Measurements from ENCODE around the gene DBN1.
"Not testable (repeated sequence)": the region's sequence is repeated elsewhere in the genome, so short reads cannot be mapped to it uniquely, and the experiment has no call there.

The DBN1 gene

DNA sequence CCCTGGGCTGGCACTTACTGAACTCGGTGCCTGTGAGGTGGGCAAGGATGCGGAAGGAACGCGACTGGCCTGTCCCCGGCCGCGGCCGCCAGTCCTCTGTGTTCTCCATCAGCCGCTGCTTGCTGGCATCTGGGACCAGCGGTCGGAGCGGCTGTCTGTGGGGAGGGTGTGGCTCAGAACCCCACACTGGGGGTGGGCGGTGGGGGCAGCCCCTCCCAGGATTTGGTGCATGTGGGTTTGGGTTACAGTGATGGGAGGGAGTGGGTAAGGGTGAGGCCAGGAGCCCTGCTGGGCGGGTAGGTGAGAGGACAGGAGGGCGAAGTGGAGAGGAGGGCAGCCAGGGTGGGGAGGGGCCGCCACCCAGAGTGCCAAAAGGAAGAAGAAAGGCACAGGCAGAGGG is 17.6 kb upstream of the DBN1 start:
- DNase-seq (ENCODE audit: low read depth) = no peak

DNA sequence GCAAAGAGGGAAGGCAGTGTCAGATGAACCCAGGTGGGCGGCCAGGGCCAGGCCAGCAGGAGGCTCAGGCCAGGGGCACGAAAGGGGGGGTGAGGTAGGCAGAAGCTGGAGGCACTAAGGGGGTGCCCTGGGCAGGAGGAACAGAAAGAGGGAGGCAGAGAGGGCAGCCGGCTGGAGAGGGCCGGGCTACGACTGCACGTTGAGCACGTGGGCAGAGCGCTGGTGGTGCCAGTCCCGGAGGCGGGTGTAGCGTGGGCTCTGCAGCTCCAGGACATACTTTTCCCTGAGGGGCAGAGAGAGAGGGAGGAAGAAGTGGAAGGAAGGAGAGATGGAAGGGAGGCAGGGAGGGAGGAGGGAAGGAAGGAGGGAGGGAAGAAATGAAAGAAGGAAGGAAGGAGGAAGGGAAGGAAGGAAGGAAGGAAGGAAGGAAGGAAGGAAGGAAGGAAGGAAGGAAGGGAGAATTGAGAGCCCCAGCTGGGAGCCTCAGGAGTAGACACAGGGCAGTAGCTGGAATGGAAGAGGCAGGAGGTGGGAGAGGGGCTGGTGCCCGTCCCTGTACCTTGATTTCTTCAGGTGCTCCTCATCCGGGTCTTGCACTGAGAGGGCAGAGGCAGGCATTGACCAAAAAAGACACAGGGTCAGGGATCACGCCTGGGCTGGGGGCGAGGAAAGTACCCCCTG is 17.0 kb upstream of the DBN1 start:
- DNase-seq (ENCODE audit: low read depth) = no peak

DNA sequence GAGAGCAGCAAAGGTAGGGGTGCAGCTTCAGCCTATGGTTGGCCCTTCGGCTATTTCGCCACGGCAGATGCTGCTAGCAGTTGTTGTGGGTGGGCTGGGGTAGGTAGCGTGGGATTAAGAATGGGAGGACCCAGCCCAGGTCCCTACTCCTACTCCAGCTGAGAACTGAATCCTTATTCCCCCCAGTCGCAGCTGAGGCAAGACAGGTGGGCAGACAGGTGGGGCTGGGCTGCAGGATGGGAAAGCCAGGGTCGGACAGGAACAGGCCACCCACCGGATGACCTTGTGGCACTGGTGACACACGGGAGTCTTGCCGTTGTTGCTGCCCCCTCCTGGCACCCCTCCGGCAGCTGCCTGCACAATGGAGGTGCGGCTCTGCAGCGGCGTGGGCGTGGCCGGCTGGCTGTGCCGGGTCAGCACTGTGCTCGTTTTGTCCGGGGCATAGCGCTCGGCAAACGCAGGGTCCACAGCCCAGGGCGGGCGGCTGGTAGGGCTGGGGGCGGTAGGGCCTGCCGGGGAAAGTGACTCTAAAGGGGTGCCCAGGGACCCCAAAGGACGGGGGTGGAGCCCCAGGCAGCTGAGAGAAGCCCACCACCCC is 15.8 kb upstream of the DBN1 start:
- no peak for DNase-seq (ENCODE audit: low read depth)

DNA sequence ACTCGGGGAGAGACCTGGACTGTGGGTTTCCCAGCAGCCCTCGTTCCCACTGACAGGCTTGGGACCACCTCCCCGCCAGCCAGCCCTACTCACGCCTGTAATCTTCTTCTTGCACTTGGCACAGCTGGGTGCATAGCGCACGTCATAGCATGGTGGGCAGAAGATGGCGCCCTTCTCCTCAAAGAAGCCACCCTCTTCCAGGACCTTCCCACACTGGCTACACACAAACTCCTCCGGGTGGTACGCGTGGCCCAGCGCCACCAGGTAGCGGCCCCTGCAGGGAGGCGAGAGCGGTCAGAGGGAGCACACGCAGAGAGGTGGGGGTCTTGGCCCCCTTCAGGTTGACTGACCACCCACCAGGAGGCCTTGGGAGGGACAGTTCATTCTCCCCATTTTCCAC is 14.5 kb upstream of the DBN1 start:
- no peak for DNase-seq (ENCODE audit: low read depth)

DNA sequence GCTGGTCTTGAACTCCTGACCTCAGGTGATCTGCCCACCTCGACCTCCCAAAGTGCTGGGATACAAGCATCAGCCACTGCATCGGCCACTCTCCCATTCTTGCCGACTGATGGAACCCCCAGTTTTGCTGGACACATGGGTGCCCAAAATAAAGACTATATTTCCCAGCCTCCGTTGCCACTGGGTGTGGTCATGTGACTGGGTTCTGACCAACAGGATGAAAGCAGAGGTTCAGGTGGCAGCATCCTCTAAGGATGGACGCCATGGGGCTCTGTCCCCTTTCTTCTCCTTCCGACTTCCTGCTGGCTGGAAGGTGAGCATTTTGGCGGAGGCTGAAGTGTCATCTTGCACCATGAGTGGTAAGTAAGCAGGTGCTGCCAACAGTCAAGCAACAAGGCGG is 13.7 kb upstream of the DBN1 start:
- no peak for DNase-seq (ENCODE audit: low read depth)

DNA sequence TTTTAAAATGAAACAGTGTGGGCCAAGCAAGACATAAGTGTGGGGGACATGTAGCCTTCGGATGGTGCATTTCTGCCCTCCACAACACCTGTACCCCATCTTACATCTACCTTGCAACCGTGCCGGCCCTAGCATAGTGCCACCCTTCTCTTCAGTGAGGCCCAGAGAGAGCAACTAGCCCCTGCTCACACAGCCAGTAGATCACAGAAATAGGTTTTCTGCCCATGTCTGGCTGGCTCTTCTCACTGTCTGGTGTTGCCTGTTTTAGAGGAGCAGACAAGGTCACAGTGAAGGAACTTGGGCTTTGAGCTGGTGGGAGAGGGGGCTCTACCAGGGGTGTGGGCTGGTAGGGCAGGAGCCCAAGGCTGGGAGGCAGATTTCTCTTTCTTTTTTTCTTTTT is 12.8 kb upstream of the DBN1 start:
- no peak for DNase-seq (ENCODE audit: low read depth)

DNA sequence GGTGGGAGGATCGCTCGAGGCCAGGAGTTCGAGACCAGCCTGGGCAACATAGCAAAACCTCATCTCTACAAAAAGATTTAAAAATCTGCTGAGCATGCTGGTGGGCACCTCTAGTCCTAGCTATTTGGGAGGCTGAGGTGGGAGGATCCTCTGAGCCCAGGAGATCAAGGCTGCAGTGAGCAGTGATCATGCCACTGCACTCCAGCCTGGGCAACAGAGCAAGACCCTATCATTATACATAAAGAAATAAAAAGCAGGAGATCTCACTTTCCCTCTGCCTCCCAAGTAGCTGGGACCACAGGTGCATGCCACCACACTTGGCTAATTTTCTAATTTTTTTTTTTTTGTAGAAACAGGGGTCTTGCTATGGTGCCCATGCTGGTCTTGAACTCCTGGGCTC is 12.3 kb upstream of the DBN1 start:
- not testable (repeated sequence) for DNase-seq (ENCODE audit: low read depth)

DNA sequence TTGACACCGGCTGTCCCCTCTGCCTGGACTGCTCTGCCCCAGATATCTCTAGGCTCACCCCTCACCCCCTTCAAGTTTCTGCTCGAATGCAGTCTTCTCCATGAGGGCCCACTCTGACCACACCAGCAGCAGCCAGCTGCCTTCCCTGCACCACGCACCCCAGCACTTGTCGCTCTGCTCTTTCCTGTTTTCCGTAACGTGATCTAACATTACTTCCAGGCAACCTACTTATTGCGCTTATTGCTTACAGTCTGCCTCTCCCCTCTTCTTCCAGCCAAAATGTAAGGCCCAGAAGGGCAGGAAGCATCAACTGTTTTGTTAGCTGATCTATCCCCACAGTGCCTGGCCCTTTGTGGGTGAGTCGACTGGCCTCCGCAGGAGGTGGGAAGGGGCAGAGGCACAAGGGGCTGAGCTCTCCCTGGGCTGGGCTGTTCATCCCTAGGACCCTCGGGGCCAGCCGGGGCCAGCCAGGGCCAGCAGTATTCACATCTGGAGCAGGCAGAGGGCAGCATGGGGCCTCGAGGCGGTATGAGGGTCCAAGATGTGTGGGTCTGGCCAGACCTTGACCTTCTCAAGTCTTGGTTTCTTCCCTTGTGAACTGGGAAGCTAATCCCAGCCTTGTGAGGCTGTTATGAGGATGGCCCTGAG is 11.6 kb upstream of the DBN1 start:
- DNase-seq (ENCODE audit: low read depth) = no peak

DNA sequence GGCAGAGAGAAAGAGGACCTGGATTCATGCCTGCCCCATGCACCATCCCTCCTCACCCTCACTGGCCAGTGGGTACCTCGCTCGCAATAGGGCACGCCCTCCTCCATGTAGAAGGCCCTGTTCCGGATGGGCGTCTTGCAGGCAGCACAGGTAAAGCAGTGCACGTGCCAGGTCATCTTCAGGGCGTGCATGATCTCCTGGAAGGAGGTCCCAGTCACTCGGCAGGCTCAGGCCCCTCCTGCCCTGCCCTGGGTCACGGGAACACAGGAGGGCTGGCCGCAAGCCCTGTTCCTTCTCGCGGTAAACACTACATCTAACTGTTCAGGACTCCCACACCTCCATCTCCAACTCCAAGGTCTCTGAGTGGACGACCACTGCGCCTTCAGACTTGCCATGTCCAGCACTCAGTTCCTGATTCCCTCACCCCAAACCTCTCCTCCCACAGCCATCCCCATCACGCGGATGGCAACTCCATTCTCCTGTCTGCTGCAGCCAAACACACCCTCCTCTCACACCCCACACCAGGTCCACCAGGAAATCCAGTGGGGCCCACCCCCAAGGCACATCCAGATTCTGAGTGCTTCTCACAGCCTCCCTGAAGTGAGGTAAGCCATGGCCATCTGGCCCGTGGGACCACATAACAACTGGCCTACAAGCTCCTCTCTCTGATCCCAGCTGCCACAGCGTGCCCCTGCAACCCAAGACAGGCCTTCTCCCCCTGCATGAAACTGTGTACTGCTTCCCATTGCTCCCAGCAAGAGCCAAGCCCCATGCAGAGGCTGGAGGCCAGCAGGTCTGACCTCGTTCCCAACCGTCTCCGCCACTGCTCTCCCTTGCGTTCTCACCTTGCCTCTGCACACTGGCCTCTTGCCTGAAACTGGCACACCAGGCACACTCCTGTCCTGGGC is 10.8 kb upstream of the DBN1 start:
- DNase-seq (ENCODE audit: low read depth) = no peak

DNA sequence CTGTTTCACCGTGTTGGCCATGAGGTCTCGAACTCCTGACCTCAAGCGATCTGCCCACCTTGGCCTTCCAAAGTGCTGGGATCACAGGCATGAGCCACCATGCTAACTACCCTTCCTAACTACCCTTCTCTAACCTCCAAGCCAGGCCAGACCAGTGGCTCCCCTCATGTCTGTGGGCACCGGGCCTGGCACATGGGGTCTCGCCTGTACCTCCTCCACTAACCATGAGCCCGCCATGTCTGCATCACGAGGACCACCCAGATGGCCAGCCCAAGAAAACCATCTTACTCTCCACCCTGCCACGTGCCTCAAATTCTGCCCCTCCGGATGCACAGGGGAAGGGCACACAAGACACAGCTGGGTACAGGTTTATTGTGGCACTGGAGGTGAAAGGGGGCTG is 9.6 kb upstream of the DBN1 start:
- DNase-seq (ENCODE audit: low read depth) = no peak

DNA sequence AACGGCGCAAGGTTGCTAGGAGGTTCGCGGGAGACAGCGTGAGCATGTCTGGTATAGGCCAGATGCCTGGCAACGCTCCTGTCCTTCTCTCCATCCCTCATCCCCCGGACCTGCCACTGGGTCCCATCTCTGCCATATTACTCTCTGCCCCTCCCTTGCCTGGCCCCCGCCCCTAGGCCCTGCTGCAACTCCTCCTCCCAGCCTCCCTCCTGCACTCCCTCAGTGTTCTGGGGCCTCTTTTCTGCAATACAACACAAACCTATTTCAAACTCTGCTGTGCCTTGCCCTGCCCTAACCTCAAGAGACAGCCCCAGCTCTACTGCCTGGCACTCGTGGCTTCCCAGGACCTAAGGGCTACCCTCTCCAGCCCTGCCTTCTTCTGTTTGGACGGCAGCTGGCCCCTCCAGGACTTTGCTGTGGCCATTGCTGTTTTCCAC is 8.9 kb upstream of the DBN1 start:
- no peak for DNase-seq (ENCODE audit: low read depth)

DNA sequence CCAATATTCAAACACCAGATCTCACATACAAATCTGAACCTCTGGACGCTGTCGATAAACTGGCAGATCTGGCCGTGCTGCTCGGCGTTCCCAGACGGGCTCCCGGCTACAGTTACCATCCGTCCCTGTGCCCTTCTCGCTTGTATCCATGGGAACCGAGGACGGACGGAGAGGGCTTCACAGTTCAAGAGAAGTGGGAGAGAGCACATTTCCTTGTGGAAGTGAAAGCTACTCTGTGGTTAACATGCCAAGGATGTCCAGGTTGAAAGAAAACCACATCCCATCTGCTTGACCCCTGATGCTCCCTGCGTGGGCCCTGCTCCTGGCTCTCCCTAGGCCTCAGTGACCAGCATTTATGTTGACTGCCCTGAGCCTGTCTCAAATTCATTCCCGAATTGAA is 6.3 kb upstream of the DBN1 start:
- DNase-seq (ENCODE audit: low read depth) = no peak

DNA sequence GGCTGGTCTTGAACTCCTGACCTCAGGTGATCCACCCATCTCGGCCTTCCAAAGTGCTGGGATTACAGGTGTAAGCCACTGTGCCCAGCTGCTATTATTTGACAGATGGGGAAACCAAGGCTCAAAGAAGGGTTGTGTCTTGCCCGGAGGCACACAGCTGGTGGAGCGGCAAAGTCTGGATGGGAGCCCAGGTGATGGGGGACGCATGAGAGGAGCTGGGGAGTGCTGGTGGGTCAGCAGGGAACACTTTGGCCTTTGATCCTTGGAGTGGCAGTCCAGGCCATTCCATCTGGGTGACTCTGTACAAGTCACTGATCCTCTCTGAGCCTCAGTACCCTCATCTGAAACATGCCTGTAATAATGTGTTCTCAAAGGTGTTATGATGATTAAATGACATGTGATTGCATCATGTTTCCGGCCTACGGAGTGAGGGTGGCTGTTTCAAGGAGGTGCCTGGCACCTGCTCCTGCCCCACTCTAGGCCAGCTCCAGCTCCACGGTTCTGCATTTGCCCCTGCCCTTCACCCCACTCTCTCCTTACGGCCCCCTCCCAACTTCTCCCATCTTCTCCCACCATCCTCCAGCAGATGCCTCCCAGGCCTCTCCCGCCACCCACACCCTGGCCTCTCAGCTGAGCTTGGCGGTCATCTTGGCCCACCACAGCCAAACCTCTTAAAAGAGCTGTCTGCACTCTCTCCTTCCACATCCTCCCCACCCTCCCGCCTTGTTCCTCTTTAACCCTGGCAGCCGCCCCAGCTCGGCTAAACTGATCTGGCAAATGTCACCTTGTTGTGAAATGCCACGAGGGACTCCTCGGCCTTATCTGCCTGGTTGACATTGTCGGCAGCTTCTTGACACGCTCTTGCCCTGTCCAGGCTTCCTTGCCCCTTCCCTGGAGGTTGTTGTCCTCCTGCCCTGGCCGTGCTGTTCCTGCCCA is 5.5 kb upstream of the DBN1 start:
- DNase-seq (ENCODE audit: low read depth) = no peak

DNA sequence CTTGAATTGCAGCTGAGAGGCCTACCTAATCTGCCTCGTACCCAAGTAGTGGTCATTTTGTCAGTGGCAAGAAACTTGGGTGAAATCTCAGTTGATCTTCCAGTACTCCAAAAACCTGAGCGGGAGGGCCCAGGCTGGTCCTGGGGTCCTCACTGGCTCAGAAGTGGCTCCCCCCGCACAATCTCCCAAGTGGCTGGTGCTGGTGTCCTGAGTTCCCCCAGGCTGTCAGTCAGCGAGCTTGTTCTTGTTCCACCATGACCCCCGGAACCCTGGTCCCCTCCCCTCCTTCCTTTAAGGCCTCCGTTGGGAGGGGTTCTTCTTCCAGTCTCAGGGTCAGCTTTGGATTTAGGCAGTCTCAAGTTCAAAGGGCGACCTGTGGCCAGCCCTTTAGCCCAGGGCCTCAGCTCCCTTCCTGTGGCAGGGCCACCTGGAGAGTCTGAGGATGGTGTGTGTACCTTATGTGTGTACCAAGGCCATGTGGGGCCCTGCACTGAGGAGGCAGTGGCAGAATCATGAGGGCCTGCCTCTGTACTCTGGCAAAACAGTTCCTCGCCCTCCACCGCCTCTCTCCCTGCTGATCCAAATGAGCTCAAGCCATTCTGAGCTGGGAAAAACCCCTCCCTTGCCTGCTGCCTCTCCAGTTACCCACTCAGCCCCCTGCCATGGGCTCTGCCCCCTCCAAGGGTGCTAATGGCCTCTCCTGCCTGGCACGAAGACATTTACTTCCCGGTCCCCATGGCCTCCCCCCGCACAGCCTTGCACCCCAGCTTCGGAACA is 4.5 kb upstream of the DBN1 start:
- DNase-seq (ENCODE audit: low read depth) = no peak

DNA sequence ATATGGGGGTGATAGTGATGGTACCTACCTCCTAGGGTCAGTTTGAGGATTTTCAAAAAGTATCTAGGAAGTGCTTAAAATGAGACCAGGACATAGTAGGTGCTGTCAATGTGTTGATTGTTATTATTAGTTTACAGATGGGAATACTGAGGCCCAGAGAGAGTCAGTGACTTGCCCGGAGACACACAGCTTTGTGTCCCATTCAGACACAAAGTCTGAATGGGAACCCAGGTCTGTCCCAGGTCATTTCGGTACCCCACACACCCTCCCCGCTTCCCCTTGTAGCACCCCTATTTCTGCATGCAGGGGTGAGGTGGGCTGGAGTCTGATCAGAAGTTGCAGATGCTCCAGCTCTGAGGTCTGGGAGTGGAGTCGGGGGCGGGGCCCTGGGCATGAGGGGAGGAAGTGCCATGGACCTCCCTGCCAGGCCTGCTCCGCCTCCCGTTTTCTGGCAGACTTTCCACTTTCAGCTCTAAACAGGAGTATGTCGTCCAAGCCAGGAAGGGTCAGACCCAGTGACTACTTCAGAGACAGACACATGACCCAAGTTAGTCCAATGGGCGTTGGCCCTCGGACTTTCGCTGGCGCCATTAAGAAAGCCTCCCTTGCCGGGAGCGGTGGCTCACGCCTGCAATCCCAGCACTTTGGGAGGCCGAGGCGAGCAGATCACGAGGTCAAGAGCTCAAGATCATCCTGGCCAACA is 3.2 kb upstream of the DBN1 start:
- DNase-seq (ENCODE audit: low read depth) = no peak

DNA sequence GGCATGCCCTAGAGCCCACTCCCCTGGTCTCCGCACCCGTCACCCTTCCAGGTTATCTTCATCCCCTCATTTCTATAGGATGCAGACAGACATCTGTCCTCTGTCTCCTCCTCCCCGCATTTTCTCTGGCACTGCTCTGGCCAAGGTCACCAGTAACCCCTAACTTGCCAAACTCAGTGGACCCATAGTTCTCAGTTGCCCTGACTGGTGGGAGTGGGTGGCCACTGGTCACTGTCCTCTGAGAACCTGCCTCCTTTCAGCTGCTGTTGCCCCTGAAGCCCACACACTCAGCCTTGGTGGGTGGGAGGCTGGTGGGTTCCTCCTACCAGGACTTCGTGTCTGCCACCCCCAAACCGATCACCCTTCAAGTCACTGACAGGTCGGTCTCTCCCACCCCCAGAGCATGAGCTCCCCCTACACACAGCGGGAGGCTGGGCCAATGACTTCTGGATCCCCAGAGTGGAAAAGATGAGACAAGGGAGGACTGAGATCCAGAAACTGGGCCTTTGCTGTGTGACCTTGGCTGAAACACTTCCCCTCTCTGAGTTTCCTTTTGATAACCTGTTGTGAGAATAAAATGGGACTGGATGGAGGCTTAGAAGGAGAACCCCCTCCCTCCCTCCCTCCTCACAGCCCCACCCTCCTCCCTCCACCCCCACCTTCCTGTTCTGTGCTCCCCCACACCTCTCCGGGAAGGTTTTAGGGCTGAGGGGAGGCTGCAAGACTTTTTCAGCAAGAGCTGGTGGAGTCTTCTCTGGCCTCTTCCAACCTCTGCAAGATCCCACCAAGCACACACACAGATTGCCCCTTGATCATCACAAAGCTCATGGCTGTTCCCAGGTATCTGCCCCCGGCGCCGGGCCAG is 2.4 kb upstream of the DBN1 start:
- DNase-seq (ENCODE audit: low read depth) = no peak

DNA sequence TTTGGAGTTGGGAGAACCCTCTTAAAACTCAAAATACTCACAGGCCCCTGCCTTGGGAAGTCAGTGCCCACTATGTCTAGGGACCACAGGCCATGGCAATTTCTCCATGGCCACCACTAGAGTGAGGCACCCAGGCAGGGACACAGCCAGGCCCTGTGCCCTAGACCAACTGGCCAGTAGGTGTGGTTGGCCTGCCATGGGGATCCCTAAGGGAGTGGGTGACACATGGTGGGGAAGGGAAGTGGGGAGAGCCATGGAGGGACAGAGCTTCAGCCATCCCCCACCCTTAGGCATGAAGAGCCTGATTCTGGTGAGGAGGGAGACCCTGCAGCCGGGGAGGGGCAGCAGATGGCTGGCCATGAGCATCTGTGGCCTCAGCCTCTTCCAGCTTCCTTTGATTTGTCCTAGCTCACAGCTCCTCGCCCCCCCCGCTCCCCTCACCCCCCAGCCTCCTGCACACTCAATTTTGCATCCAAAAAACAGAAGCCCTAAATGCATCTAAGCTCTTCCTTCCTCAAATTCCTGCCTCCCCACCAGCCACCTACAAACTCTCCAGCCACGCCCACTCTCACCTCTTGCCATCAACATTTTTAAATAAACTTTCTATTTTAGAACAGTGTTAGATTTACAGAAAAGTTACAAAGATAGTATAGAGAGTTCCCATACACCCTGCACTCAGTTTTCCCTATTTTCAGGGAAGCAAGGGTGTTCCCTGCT is 1.6 kb upstream of the DBN1 start:
- DNase-seq (ENCODE audit: low read depth) = no peak

DNA sequence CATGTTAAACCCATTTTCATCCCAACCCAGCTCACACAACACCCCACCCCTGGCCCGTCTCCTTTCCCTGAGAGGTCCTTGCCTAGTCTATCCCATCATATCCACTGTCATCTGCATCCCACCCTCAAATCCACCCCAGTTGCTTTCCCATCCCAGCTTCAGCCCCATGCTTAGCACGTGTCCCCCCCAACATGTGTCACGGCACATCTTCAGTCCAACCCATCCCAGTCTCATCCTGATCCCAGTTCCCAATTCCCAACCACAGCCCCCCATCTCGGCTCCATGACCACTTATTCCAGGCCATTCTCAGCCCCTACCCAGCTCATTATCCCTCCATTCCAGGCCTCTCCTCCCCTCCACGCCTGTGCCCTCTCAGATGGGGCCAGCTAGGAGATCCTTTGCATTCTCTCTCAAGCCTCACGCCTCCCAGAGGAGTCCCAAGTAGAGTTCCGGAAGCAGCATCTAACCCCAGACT is 605 bp upstream of the DBN1 start:
- no peak for DNase-seq (ENCODE audit: low read depth)

All from GM04504 (cell line).